Islet of Langerhans (tissue), 1 donor: Measurements from ENCODE around the gene PLCB2.

Experiments
- FAIRE-seq: peaks from one replicate; lab custom pipeline; 2011; peaks lifted over from hg19 to GRCh38; lab: Jason Lieb, UNC

PLCB2 gene

GRCh38 chr15:40327457-40327856 lies 19.7 kb upstream of the PLCB2 start:
- no peak for FAIRE-seq

GRCh38 chr15:40325700-40326099 lies 18.0 kb upstream of the PLCB2 start:
- FAIRE-seq, result no peak

DNA sequence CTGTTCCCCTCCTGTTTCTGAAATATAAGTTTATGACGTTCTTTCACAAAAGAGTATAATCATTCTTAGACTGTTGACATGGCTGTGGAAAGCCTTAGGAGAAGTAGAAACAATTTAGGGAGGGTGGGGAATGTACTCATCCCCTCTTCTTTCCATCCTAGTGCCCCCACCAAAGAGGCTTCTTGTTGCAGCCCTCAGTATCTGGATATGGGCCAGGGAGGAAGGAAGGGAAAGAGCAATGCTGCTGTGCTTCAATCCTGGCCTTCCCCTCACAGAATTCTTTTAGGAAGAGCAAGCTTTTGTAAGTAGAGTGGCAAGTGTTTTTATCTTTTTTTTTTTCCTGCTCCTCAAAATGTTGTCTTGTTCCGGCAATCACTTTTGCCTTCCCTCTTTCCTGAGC lies 17.5 kb upstream of the PLCB2 start:
- FAIRE-seq, result no peak

GRCh38 chr15:40323953-40324937 lies 16.5 kb upstream of the PLCB2 start:
- FAIRE-seq, result no peak

DNA sequence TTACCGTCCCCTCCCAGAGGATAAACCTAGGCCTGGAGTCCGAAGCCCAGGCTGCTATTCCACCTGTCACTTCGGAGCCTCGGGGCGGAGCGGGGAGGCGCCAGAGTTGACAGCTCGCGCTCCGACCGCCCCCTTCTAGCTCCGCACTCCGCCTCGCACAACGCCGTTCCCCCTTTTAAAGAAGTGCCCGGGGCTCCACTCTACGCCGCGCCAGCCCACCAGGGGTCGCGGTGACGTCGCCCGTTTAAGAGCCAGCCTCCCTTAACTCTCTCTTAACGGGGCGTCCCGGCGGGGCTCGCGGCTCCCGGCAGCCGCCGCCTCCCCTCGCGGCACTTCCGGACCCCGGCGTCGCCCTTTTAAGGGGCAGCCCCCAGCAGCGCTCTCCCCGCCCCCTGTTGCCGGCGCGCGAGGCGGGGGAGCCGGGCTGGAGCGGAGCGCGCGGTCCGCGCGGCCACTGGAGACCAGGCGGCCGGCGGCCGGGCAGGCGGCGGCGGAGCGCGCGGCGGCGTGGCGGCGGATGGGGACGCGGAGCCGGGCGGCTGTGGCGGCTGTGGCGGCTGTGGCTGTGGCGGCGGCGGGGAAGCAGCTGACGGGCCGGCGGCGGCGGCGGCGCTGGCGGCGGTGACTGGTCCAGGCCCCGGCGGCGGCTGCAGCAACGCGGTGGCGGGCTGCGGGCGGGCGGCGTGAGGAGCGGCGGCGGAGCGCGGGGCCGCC lies 15.7 kb upstream of the PLCB2 start, which contains the start of gene INAFM2:
Gene INAFM2 (plus strand): TSS at position 454 of the 714 bp plus-strand sequence. CDS start 364 bp downstream, outside the sequence.
- FAIRE-seq, result no peak

DNA sequence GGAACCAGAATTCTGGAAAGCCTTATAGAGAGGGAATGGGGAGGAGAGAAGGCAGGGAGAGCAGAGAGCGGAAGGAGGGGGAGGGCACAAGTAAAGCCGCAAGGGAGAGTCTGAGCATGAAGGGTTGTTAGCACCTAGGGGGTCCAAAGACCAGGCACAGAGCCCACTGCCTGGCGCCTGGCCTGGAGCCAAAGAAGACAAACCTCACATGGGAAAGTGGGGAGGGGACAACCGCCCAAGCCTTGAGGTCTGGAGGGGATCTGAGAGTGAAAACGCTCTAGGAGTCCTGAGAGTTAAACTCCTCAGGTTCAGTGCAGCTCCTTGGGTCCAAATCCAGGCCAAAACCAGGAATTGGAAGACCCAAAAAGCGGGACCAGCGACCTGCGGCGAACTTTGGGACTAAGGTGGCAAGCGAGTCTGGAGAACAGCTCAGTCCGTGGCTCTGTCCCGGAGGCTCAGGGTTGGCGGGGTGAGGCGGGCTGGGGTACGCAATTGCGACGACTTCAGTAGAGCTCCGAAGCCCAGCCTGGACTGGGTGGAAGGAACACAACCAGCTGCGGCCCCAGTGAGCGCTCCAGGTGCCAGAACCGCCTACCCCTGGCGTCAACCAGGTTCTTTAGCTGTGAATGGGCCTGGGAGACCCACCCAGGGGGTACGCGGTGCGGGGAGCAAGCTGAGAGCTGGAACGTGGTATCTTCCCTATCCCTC lies 14.9 kb upstream of the PLCB2 start:
- FAIRE-seq, result no peak

DNA sequence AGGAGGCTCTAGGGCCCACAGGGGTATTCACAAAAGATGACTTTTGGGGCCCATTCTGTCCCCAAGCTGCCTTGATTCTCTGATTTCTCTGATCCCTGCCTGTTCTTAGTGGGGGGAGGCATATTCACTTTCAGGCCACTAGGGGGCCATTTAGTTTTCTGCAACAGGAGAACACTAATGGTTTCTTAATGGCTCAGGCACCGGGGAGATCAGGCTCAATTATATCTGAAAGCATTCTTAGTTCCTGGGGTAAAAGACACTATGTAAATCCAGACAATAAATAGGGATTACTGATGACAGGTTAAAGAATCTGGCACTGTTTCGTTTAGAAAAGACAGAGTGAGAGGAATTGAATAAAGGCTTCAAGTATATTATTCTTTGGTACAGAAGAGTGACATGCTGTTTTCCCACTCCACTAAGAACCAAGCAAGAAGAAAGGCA lies 13.2 kb upstream of the PLCB2 start:
- FAIRE-seq, result peak; percentile 38

- FAIRE-seq, result no peak
These were observed 12.7 kb upstream of the PLCB2 start for GRCh38 chr15:40320409-40320808.

DNA sequence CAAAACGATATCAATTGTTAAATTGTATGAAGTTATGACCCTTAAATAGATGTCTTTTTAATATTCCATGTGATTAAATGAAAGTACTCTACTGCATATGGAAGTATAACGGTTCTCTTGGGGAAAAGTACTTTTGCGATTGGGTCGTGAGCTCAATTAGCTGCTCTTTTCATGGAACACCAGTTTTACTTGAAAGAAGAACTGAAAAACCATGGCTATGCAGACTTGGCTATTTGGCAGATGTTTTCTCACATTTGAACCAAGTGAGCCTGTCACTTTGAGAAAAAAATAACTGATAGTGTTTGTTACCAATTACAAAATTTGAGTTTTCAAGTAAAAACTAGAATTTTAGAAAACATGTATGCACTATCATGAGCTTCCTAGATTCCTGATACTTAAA lies 9.8 kb upstream of the PLCB2 start:
- no peak for FAIRE-seq

- no peak for FAIRE-seq
These were observed 9.2 kb upstream of the PLCB2 start for GRCh38 chr15:40316931-40317330.

DNA sequence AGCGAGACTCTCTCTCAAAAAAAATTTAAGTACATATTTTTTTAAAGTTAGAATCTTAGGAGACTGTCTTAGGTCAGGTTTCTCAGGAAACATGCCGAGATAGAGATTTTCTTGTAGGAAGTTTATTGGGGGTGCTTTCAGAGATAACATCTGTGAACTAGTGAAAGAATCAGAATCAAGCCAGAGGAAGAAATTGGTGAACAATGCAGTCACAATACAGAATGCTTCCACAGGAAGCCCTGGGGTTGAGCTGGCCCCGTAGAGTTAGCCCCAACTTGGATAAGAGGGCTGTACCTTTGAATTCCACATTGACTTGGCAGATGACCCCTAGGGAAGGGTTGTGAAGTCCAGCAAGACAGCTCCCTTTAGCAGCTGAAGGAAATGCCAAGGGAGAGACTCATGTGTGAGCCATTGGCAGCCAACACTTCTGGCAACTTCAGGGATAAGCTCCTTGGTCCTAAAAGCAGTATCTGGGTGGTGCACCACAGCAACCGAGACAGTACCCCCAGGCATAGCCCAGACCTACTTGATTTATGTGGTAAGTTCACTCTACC lies 7.1 kb upstream of the PLCB2 start:
- FAIRE-seq, result no peak

DNA sequence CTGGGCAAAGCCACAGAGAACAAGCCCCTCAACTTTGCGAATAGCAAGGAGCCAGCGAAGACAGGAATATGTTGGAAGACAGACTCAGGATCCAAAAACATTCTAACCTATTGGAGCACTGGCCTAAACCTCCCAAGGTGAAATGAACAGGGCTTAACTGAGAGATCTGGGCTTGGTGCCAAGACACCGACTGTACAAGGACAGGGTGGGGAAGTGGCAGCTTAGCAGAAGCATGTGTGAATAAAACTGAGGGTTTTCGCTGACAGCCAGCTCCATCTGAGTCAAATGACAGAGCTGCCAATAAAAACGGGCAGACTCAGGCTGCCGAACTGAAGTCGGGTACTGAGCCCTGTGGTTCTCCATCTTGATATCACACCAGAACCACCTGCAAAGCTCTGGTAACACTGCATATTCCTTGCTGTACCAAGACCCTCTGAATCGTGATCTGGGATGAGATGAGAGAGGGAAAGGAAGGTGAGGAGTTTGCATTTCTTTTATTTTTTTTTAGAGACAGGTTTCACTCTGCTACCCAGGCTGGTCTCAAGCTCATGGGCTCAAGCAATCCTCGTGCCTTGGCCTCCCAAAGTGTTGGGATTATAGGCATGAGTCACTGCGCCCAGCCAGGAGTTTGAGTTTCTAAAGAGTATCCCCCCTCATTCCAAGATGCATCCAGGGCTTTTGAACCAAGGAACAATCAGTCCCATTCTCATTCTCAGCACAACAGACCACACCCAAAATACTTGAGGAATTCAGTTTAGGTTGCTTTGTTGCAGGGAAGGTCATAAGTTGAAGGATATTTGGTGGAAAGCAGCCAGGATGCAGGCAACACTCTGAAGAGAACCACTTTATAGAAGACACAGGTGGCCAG lies 6.0 kb upstream of the PLCB2 start:
- no peak for FAIRE-seq

DNA sequence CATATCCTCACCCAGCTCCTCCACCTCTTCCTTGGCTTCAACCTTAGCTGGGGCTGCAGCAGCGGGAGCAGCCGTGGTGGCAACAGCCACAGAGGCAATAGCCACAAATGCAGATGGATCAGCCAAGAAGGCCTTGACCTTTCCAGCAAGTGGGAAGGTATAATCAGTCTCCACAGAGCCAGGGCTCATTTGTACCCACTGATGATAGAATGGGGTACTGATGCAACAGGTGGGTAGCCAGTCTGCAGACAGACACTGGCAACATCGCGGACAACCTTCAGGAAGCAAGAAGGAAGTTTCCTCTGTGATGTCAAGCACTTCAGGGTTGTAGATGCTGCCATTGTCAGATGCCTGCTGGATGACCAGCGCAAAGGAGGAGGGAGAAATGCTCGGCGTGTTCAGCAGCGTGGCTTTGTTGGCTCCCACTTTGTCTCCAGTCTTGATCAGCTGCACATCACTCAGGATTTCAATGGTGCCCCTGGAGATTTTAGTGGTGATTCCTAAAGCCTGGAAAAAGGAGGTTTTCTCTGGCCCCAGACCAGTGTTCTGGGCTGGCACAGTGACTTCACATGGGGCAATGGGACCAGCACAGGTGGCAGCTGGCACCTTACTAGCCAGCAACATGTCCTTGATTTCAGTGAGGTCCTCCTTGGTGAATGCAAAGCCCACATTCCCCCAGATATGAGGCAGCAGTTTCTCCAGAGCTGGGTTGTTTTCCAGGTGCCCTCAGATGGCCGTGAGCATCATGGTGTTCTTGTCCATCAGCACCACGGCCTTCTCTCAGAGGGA lies 4.8 kb upstream of the PLCB2 start:
- no peak for FAIRE-seq

DNA sequence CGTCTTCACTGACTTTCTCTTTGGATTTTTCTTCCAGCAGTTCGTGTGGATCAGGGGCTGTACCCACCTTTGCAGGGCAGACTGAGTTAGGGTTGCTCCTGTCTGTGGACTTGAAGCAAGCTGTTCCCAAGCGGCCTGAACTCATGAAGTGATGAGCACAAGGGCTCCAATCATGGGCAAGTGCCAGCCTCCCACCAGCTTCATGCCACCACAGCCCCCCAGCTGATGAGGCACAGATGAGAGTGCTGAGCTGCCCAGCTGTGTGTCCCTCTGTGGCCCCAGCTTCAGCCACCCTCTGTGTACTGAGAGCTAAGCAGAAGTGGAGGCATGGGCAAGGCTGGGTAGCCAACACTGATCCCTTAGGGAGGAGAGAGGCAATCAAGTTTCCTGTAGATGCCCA lies 3.3 kb upstream of the PLCB2 start:
- FAIRE-seq, result no peak

- FAIRE-seq, result no peak
These were observed 2.5 kb upstream of the PLCB2 start for GRCh38 chr15:40310001-40310959.

- FAIRE-seq, result no peak
These were observed 1.7 kb upstream of the PLCB2 start for GRCh38 chr15:40309344-40309862.

DNA sequence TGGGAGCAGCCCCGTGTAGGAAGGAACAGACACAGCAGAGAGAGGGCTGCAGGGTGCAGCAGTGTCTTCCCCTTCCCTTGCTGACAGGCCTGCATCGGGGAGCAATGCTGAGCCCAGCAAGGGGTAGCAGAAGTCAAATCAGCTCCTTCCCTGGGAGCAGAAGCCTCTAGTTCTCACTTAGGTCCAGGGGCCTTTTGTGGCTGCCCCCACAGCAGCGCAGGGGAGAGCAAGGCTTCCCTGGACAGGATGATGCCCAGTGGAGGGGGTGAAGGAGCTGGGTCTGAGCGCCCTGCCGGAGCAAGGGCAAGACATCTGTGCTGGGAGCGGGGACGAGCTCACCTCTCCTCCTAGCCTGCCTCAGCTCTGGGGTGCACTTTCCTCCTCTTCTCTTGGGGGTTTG lies 827 bp downstream of the PLCB2 start:
- no peak for FAIRE-seq

DNA sequence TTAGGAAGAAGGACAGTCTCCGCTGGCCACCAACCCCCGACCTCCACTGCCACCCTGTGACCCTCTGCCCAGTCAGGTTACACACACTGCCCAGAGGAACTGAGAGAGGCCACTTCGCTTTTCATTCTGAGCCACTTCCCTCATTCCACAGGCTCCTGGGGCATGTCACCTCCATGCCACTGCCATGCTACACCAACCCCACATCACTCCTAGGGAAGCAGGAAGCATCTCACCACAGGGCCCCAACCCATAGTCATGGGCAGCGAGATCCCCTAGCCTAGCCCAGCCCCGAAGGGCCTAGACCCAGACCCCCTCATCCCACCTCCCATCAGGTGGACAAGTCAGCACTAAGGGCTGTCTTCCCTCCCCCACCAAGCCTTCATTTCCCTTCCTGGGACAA lies 1.4 kb downstream of the PLCB2 start:
- no peak for FAIRE-seq

DNA sequence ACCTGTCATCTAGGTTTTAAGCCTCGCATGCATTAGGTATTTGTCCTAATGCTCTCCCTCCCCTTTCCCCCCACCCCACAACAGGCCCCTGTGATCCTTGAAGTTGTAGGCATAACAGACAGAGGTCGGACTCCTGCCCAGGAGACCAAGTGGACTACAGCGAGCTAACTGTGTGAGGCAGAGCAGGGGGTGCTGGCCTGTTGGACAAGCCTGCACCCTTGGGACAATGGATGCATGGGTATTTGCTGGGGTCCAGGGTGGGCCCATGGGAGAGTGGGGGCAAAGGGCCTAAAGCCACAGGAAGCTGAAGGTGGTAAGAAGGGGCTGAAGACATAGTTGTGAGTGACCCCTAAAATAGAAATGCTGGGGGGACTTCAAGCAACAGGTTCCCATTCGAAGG lies 2.5 kb downstream of the PLCB2 start:
- no peak for FAIRE-seq
